ENCODE data around the gene TEK.

DNA sequence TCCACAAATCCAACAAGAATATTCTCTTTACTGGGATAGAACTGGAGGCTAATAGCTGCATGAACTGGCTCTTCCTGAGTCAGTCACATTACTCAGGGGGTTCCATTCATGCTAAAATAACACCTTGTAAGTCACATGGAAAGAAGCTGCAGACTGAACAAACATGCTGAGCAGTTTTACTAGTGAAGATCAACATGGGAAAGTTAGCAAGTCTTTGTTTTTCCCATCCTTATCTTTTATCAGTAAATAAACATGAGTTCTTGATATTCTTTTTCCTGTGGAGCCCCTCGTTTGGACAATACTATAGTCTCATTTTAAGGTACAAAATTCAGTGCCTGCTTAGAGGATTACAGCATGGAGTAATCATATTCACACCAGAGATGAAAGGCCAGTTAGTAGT lies 43.7 kb upstream of the TEK start:
- TF ChIP-seq, protein P1, sequence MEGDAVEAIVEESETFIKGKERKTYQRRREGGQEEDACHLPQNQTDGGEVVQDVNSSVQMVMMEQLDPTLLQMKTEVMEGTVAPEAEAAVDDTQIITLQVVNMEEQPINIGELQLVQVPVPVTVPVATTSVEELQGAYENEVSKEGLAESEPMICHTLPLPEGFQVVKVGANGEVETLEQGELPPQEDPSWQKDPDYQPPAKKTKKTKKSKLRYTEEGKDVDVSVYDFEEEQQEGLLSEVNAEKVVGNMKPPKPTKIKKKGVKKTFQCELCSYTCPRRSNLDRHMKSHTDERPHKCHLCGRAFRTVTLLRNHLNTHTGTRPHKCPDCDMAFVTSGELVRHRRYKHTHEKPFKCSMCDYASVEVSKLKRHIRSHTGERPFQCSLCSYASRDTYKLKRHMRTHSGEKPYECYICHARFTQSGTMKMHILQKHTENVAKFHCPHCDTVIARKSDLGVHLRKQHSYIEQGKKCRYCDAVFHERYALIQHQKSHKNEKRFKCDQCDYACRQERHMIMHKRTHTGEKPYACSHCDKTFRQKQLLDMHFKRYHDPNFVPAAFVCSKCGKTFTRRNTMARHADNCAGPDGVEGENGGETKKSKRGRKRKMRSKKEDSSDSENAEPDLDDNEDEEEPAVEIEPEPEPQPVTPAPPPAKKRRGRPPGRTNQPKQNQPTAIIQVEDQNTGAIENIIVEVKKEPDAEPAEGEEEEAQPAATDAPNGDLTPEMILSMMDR (conservative IDR thresholded peaks at IDR 0.05; ENCODE audit: low read length) = no peak
- no peak for TF ChIP-seq EZH2phosphoT487 (IDR thresholded peaks at IDR 0.05; ENCODE audit: borderline replicate concordance)

Data from Loucy (cell line).